HT-29 (cell line): ENCODE data around the gene GPR108. TPM values are rescaled to one million over a fixed set of nuclear protein-coding genes. Genes with fewer than 3 reads are reported as not detected.
A peak's percentile ranks its signal among the peaks of the same experiment; 100 is the strongest.

Source experiments
- DNase-seq: peaks from one replicate; pipeline ENCODE4 v3.0.0-alpha.2; 2015; ENCODE audit warnings: low spot score
- total RNA-seq: library from RNA; depleted of rRNA; stranded (reverse); fragments of >200 nt; shearing (Covaris generic); gene quantifications from 2 replicates; pipeline ENCODE4 v1.2.3, GENCODE V29; 2014

Gene GPR108
- total RNA-seq, 1 experiment from 2014 or later: 74.2 TPM

DNA sequence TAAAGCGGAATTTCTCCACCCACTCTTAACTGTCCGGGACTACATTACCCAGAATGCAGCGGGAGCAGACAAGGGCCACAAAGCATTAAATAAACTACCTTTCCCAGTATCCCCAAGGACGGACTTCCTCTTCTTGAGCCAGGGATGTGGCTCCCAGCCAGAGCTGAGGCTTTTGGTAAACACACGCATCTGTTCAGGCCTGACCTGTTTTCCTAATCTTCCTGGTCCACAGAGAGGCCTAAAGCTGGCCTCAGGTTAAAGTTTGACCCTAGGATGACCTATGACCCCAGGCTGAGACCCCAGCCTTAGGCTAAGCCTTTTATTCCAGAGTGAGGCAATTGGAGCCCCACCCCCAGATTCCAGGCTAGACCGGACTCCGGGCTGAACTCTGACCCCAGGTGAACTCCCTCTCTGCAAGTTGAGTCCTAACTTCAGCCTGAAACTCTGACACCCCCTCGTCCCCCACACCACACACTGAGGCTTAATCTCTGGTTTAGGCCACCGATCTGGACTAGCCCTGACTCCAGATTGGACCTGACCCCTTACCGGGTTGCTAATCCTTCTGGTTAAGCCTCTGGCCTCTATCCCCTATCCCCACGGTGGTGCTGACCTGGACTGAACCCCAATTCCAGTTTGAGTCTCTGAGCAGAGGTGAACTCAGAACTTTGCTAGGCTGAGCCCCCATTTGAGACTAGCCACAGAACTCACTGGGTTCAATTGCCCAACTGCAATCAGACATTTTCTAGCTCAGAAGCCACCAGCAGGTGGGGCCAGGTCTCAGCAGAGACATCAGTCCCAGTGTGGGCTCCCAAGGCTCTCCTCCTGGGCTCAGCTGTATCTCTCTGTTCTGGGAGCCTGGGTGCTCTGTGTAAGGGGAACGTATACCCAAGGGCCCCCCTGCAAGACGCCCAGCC lies 750 bp upstream of the GPR108 start:
- DNase-seq: peak; percentile 82

DNA sequence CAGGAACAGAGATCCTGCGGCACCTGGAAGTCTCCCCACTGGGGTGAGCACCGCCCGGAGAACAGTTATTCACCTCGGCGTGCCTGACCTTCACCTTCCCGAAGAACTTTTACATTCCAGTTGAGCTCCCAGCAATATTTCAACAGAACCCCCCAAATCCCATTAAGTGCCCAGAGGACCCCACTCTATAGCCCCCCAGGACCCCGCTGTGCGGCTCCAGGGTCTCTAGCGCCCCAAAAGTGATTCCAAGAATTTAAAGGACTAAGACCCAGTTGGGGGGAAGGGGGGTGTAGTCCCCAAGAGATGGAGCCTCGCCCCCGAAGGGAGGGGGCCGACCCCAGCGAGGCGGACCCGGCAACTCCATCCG lies 480 bp downstream of the GPR108 start:
- DNase-seq: no peak

DNA sequence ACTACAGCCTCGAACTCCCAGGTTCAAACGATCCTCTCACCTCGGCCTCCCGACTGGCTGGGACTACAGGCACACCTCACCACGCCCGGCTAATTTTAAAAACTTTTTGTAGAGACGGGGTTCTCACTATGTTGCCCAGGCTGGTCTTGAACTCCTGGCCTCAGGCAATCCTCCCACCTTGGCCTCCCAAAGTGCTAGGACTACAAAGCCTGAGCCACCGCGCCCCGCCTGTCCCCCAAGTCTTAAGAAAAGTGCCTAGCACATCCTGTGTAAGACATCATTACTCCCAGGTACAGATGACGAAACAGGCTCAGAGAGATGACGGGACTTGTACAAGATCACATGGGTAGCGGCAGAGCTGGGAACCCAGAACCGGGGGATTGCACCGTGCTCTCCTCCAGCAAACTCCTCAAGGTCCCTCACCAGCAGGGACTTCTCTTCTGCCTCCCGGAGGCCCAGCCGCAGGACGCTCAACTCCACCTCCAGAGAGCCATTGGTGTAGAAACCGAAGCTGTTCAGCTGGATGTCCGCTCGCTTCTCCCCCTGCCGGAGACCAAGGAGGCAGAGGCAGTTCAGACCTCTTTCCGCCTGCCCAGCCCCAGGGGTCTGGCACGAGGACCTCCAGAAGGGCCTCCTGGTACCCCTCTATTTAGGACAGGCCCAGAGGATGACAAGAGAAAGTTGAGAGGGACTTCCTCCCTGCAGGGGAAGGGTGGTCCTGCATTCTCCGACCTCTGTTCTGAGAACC lies 1.0 kb downstream of the GPR108 start:
- peak; percentile 69 for DNase-seq

DNA sequence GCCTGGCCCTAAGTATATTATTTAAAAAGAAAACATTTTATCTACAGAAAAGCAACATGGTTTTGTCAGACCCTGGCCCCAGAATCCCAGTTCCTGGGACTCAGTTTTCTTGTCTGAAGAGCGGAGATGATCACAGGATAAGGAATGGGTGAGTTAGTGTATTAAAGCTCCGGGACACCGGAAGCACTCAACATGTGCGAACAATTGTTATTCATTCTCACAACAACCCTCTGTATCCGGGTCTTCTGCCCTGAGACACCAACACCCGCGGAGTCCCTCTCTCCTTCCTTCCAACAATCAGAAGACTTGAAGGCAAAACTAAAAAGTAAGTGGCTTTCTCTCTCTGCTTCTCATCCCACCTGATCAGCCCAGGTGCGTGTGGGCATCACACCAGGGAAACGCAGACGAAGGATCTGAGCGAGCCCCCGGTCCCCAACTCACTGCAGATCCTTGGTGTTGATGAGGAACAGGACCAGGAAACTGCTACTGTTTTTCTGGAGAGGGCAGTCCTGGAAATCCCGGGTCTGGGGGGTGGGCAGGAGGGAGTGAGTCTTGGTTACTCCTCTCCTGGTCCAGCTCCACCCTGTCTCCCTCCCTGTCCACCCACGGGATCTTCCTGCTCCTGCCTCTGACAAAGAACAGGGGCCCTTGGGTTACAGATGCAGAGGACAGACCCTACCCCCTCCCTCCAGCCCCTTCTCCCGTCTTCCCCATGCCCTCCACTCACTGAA lies 2.0 kb downstream of the GPR108 start:
- DNase-seq: no peak

DNA sequence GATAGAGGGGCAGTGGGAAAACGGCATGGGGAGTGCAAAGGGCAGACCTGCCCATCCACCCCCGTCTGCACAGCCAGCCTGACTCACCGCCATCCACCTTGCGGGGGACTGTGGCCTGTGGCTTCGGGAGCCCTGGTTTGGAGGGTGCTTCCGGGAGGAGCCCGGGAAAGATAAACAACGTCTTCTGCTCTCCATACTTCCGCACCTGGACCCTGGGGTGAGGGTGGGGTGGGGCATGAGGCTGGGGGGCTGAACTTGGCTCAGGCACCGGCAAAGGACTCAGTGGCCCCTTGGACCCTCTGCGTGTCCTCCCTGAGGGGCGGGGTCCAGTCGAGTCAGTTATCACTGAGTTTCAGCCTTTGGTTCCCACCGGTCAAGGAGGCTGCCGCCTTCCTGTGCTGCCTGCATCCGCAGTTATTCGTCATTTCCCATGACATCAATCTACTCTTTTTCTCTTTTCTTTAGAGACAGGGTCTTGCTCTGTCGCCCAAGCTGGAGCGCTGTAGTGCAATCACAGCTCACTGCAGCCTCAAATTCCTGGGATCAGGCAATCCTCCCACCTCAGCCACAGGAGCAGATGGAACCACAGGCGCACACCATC lies 3.2 kb downstream of the GPR108 start:
- no peak for DNase-seq

DNA sequence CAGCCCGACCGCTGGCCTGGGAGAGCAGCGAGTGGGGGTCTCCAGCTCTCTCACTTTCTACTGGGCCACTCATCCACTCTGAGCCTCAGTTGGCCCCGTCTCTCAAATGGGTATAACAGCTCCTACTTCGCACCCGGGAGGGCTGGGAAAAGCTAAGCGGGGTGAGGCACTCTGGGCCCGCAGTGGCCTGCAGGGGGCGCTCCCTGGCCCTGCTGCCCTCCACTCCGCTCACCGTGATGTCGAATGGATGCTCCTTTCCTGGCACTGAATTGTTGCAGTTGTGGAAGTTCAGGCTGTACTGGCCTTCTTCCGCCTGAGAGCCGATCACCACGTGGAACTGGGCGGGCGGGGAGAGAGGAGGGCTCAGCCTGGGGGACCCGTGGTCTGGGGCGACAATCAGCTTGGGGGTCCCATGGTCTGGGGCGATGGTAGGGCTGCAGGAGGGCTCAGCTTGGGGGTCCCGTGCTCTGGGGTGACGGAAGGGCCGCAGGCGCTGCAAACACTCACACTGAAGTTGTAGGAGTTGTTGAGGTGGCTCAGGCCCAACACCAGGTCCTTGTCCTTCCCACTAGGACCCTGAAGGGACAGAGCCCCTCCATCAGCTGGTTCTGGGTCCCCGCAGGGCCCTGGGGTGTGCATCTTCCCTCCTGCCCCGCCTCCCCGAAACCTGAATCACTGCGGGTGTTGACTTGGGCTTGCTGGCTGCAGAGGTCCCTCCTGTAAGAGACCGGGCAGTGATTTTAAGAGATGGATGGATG lies 3.9 kb downstream of the GPR108 start:
- no peak for DNase-seq

DNA sequence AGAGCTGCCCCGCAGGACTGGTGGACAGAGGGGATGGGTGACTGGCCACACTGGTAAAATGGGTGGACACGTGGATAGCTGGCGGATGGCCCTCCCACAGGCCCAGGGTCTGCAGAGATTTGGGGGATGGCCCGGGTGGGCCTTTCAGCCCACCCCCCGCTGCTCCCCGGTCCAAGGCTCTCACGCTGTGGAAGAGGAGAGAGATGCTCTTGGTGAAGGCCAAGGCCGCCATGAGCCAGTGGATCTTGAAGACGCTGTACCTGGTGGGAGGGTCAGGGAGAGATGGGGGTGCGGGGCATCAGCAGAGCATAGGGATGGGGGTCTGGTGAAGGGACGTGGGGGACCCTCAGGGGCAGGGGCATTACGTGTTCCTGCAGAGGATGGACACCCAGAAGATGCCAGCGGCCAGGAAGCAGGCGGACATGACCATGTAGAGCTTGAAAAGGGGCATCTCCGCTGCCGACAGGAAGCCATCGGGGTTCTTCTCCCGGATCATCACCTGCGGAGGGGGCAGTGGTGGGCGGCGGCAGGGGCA lies 4.5 kb downstream of the GPR108 start:
- DNase-seq: no peak

DNA sequence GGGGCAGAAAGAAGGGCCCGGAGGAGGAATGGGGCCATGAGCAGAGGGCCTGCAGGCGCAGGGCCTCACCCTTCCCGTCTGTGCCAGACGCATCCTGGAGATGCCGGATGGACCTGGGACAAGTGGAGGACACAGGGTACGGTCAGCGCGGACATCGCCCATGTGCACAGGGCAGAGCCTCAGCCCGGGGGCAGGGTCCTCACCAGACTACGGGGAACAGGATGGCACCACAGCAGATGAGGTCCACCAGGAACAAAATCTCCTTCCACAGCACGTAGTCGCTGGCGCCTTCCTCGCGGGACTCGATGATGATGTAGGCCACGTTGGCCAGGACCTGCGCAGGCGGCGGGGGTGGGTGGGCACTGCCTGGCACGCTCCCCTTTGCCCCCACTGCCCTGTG lies 5.6 kb downstream of the GPR108 start:
- DNase-seq: no peak

DNA sequence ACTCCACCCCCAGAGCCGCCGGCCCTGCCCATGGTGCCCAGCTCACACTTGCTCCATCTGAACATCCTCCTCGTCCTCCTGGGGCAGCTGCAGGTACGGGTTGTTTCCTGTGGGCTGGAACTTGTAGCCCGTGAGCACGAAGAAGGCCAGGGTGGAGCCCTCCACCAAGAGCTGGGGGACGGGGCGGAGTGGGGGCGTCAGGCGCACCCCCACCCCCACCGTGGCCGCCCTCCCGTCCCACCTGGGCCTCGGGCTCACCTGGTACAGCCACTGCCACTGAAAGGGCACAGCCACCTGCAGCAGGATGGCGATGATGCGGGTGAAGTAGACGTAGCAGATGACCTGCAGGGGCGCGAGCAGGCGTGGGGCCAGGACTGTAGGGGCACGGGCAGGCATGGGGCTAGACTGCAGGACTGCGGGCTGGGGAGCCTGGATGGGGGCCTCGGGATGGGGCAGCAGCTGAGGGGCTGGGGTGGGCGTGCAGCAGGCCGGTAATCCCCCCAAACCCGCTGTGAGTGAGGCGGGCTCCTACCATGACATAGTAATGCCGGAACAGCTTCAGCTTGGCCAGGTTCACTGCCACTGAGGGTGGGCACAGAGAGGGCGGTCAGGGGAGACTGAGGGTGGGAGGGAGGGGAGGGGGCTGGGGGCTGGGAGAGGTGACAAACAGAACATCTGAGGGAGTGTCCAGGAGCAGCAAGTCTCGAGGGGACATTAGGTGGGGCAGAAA lies 6.3 kb downstream of the GPR108 start:
- no peak for DNase-seq

DNA sequence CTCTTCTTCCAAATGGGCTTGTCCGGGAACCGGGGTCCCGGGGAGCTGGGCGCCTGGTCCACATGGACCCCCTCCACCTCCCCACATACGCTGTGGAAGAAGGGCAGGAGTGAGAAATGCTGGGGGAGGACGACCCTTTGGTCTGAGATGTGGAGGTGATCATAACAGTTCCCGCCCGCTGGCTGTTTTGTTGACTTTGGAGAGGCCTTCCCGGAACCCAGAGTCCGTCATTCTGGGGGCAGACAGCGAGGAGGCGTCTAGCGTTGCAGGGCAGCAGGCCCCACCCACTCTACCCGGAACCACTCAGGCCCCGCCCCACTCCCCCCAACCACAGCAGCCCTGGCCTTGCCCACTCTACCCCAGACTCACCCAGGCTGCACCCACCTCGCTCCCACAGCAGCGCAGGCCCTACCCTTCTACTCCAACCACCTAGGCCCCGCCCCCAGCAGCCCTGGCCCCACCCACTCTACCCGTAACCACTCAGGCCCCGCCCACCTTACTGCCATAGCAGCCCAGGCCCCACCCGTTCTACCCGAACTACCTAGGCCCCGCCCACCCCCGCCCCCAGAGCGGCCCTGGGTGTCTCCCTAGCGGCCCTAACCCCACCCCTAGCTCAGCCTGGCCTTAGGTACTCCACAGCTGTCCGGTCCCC lies 7.1 kb downstream of the GPR108 start:
- DNase-seq: peak; percentile 71

DNA sequence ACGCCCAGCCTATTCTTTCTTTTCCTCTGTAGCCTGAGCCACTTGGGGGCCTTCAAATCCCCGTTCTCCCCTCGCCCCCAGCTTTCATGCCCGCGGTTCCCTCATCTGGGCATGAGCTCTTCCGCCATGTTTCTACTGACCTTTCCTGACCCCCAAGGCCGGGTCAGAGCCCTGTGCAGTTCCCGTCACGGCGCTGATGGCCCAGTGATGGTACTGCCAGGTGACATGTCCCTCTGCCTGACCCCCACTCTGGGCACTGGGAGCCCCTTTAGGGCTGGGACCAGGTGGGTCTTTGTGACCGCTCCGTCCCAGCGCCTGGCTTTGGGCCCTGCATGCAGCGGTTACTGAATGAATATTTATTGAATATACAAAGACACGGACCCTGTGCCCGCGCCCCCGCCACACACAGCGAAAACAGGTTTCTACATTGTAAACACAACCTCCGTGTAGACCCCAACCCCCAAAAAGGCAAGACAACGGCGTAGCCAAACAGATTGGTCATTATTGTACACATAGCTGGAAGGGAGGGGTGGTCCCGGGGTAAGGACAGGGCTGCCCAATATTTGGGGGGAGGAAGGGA lies 7.7 kb downstream of the GPR108 start:
- no peak for DNase-seq

DNA sequence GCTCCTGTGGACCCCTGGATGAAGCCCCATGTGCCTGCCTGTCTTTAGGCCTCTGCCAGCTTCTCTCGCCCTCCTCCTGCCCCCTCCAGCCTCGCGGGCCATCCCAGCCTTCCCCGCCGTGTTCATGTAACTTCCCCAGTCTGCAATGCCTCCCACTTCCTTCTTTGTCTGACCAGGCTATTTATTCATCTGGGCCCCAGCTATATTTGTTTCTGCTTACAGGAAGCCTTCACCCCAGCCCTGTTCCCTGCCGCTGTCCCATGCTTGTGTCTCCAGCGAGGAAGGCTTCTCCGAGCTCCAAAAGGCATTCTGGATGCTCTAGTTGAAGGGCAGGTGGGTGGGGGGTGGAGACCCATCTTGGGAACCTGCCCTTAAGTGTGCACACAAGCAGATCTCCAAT lies 9.0 kb downstream of the GPR108 start:
- no peak for DNase-seq

DNA sequence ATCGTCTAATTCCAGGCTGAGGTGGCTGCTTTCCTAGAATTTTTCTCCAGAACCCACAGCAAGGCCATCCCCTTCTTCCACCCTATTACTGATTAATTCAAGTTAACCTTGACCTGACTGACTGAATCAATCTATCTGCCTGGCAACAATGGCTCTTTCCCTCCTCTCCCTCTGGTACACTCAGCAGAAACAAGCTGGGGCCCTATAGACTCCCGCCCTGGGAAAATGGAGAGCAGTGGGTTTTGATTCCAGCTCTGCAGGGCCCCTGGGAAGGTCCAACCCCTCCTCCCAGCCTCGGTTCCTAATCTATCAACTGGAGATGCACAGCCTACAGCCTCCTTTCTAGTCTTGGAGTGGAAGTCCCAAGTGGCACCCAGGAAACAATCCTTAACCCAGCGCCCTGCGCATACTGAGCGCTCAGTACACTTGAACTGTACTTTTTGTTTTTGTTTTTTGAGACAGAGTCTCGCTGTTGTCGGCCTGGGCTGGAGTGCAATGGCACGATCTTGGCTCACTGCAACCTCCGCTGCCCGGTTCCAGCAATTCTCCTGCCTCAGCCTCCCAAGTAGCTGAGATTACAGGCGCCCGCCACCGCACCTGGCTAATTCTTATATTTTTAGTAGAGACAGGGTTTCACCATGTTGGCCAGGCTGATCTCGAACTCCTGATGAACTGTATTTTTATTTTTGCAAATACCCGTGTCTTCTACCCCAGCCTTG lies 11.7 kb downstream of the GPR108 start:
- no peak for DNase-seq

DNA sequence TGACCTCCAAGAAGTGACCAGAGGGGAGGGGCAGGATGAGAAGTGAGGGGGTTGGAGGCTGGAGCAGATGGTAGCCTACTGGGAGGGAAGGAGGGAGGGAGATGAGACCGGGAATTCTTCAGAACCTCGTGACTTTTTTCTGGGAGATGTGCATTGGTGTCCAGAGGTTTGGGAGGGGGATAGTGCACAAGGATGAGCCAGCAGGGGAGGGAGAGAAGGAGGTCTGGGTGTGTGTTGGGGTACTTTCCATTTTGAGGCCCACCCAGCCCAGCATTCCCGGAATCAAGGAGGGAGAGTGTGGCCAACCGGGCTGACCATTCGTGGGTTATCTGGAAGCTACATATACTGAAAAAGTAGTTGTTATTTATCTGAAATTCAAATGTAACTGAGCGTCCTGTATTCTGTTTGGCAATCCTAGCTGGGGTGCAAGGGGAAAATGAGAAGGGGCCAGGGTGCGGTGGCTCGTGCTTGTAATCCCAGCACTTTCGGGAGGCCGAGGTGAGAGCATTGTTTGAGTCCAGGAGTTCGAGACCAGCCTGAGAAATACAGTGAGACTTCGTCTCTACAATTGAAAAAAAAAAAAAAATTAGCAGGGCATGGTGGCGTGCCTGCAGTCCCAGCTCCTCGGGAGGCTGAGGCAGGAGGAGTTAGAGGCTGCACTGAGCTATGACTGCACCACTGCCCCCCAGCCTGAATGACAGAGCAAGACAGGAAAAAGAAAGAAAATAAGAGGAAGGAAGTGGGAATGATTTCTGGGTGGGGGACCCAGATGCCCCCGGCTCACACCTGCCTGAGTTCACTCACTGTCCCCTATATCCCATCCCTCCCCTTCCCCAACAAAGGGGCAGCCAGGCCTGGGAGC lies 12.5 kb downstream of the GPR108 start:
- DNase-seq: no peak

DNA sequence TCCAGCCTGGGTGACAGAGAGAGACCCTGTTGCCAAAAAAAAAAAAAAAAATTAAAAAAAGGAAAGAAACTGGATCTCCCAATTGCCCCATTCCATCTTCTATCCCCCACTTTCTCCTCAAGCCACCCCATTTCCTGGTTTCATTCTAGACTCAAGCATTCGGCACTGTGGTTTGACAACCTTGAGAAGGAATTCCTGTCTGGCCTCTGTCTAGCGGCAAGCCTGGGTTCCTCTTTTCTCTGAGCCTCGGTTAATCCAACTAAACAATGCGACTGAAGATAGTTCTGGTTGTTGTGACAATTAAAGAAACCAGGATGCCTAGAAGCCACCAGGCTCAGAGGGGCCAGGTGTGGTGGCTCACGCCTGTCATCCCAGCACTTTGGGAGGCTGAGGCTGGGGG lies 13.6 kb downstream of the GPR108 start:
- no peak for DNase-seq

DNA sequence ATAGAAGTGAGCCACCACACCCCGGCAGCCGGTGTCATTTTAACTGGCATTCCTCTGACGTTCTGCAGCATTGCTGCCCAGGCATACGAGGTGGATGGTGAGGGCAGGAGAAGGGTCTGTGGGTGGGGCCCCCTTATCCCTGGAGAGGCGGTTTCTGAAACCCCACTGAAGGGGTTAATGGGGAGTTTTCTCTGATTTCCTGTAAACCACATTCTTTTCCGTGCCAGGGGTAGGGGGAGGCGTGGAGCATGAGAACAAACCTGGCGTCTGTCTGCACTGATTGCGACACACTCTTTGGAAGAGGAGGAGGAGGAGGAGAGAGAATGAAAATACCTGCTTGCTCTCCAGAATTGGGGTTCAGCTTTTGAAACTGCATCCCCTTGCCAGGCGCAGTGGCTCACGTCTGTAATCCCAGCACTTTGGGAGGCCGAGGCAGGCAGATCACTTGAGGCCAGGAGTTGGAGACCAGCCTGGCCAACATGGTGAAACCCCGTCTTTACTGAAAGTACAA lies 14.2 kb downstream of the GPR108 start:
- no peak for DNase-seq

DNA sequence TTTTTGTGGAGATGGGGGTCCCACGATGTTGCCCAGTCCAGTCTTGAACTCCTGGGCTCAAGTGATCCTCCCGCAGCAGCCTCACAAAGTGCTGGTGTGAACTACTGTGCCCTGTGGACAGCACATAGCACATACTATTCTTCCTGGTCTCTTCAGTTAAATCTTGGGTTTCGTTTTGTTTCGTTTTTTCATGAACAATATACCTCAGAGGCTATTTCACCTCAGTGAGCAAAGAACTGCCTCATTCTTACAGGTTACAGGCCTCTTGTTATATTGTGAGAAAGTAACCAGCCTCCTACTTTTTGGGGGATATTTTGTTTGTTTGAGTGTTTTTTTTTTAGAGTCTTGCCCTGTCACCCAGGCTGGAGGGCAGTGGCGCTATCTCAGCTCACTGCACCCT lies 15.6 kb downstream of the GPR108 start:
- no peak for DNase-seq

DNA sequence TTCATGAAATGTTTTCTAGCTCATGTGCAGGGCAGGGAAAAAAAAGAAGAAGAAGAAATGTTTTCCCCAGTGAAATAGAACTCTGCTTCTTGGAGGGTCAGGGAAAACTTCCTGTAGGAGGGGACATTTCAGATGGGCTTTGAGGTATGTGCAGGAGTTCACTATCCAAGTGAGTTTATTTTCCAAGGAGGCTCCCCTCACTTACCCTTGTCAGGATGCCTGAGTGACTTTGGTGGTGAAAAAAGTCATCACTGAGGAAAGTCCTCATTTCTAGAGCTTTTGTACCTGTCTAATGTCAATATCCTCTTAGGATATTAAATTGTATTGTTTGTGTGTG lies 16.3 kb downstream of the GPR108 start:
- DNase-seq: no peak
